ENCODE results near the gene DRD4. TPM values are rescaled to one million over a fixed set of nuclear protein-coding genes. Genes with fewer than 3 reads are reported as not detected.
"Not testable (repeated sequence)": the region's sequence is repeated elsewhere in the genome, so short reads cannot be mapped to it uniquely, and the experiment has no call there.

The DRD4 gene
- total and polyA plus RNA-seq, 2 of the 13 experiments (the other 11 are each of a cell fraction or from before 2014, with no cell fraction given), result 0.09 to 0.13 TPM

GRCh38 chr11:654444-654843, 17.4 kb downstream of the DRD4 start (continued):
- not testable (repeated sequence) for TF ChIP-seq LCORL (IDR thresholded peaks at IDR 0.05); EP300 (CRISPR knock-in tag; IDR thresholded peaks at IDR 0.05; ENCODE audit: borderline replicate concordance); SOX13 (IDR thresholded peaks at IDR 0.05)
- peak; percentile 59 for TF ChIP-seq LCORL (CRISPR knock-in tag; IDR thresholded peaks at IDR 0.05)
- TF ChIP-seq NR2F2 (IDR thresholded peaks at IDR 0.05; ENCODE audit: borderline replicate concordance, low read depth), result peak; percentile 40; the same call in 1 of the 2 replicates
- peak in 1 of 2 experiments; percentile 12; a peak in 1 of 4 replicates for TF ChIP-seq EP300 (IDR thresholded peaks at IDR 0.05; ENCODE audit: low read depth in 2 of 2, low read length in 2 of 2)
- TF ChIP-seq NCOR1 (IDR thresholded peaks at IDR 0.05; ENCODE audit: borderline replicate concordance, low read length), result peak; percentile 55; the same call in 1 of the 2 replicates
- TF ChIP-seq ZEB1 (IDR thresholded peaks at IDR 0.05; ENCODE audit: insufficient replicate concordance, low read depth), result peak; percentile 59
- TF ChIP-seq ZBTB33 (CRISPR knock-in tag; IDR thresholded peaks at IDR 0.05), result peak; percentile 92
- peak; percentile 14; the same call in 1 of the 2 replicates for TF ChIP-seq SOX5 (CRISPR knock-in tag; IDR thresholded peaks at IDR 0.05; ENCODE audit: borderline replicate concordance)
- 0 out of 2 replicates have a peak, but pooled peaks have one; percentile 42 for TF ChIP-seq ZKSCAN5 (CRISPR knock-in tag; IDR thresholded peaks at IDR 0.05)
- peak; percentile 73 for TF ChIP-seq CEBPB (IDR thresholded peaks at IDR 0.05; ENCODE audit: borderline replicate concordance, low read depth, low read length)
- peak; percentile 59; the same call in 1 of the 2 replicates for TF ChIP-seq BHLHE40 (IDR thresholded peaks at IDR 0.05; ENCODE audit: low read length)
- 0 out of 2 replicates have a peak, but pooled peaks have one; percentile 22 for TF ChIP-seq BRD4 (CRISPR knock-in tag; IDR thresholded peaks at IDR 0.05)
- TF ChIP-seq, protein P1, sequence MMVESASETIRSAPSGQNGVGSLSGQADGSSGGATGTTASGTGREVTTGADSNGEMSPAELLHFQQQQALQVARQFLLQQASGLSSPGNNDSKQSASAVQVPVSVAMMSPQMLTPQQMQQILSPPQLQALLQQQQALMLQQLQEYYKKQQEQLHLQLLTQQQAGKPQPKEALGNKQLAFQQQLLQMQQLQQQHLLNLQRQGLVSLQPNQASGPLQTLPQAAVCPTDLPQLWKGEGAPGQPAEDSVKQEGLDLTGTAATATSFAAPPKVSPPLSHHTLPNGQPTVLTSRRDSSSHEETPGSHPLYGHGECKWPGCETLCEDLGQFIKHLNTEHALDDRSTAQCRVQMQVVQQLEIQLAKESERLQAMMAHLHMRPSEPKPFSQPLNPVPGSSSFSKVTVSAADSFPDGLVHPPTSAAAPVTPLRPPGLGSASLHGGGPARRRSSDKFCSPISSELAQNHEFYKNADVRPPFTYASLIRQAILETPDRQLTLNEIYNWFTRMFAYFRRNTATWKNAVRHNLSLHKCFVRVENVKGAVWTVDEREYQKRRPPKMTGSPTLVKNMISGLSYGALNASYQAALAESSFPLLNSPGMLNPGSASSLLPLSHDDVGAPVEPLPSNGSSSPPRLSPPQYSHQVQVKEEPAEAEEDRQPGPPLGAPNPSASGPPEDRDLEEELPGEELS (CRISPR knock-in tag; IDR thresholded peaks at IDR 0.05), result 0 out of 2 replicates have a peak, but pooled peaks have one; percentile 28
- TF ChIP-seq NR2F6 (IDR thresholded peaks at IDR 0.05), result peak; percentile 77
- TF ChIP-seq NR2F6 (CRISPR knock-in tag; IDR thresholded peaks at IDR 0.05), result peak; percentile 89
- TF ChIP-seq, protein P2, sequence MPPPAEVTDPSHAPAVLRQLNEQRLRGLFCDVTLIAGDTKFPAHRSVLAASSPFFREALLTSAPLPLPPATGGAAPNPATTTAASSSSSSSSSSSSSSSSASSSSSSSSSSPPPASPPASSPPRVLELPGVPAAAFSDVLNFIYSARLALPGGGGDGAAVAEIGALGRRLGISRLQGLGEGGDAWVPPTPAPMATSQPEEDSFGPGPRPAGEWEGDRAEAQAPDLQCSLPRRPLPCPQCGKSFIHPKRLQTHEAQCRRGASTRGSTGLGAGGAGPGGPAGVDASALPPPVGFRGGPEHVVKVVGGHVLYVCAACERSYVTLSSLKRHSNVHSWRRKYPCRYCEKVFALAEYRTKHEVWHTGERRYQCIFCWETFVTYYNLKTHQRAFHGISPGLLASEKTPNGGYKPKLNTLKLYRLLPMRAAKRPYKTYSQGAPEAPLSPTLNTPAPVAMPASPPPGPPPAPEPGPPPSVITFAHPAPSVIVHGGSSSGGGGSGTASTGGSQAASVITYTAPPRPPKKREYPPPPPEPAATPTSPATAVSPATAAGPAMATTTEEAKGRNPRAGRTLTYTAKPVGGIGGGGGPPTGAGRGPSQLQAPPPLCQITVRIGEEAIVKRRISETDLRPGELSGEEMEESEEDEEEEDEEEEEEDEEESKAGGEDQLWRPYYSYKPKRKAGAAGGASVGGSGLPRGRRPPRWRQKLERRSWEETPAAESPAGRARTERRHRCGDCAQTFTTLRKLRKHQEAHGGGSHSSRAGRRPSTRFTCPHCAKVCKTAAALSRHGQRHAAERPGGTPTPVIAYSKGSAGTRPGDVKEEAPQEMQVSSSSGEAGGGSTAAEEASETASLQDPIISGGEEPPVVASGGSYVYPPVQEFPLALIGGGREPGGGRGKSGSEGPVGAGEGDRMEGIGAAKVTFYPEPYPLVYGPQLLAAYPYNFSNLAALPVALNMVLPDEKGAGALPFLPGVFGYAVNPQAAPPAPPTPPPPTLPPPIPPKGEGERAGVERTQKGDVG (CRISPR knock-in tag; IDR thresholded peaks at IDR 0.05; ENCODE audit: borderline replicate concordance), result 0 out of 2 replicates have a peak, but pooled peaks have one; percentile 24
- TF ChIP-seq SOX13 (CRISPR knock-in tag; conservative IDR thresholded peaks at IDR 0.05 in 1 of 2, IDR thresholded peaks at IDR 0.05 in 1 of 2), result 0 out of 4 replicates have a peak, but pooled peaks of 1 of the 2 experiments have one; percentile 5
- peak; percentile 69; the same call in 1 of the 2 replicates for TF ChIP-seq ZBTB38 (CRISPR knock-in tag; IDR thresholded peaks at IDR 0.05)
- TF ChIP-seq KDM1A (CRISPR knock-in tag; IDR thresholded peaks at IDR 0.05), result 0 out of 2 replicates have a peak, but pooled peaks have one; percentile 31
- peak; percentile 44; the same call in 1 of the 2 replicates for TF ChIP-seq SALL1 (CRISPR knock-in tag; IDR thresholded peaks at IDR 0.05)
- TF ChIP-seq MED1 (CRISPR knock-in tag; IDR thresholded peaks at IDR 0.05), result 0 out of 2 replicates have a peak, but pooled peaks have one; percentile 13
- TF ChIP-seq HDAC1 (CRISPR knock-in tag; IDR thresholded peaks at IDR 0.05), result peak; percentile 24; the same call in 1 of the 2 replicates
- 0 out of 2 replicates have a peak, but pooled peaks have one; percentile 16 for TF ChIP-seq POGZ (CRISPR knock-in tag; IDR thresholded peaks at IDR 0.05)
- TF ChIP-seq ESRRA (CRISPR knock-in tag; IDR thresholded peaks at IDR 0.05; ENCODE audit: low read depth), result peak; percentile 45; the same call in 1 of the 2 replicates

Measured in HepG2 (cell line).